ENCODE results near the gene RAB20.

- TF ChIP-seq CTCF (IDR thresholded peaks at IDR 0.05): no peak
- TF ChIP-seq POLR2A (IDR thresholded peaks at IDR 0.05): no peak
Measured at GRCh38 chr13:110574161-110574560, 12.6 kb upstream of the RAB20 start.

Data from lower leg skin (tissue), 3 donors.